Measurements from ENCODE around the gene GNAT3.

DNA sequence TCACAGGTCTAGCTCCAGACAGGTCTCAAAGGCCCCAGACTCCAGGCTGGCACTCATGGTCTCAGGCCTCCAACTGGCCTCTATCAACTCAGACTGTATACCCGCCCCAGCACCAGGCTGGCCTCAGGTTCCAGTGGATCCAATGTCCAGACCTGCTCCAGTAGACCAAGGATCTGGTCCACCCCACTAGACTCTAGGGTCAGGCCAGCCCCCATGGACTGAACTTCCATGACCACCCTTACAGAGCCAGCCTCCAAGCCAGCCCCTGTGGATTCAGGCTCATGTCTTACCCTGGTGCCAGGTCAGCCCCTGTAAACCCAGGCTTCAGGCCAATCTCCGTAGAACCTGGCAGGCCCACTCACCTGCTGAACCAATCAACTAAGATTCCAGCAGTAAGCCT lies 16.8 kb upstream of the GNAT3 start:
- TF ChIP-seq CTCF (IDR thresholded peaks at IDR 0.05), result no peak
- TF ChIP-seq POLR2A (IDR thresholded peaks at IDR 0.05), result no peak
